Measurements from ENCODE around the gene AGO1.

The AGO1 gene

DNA sequence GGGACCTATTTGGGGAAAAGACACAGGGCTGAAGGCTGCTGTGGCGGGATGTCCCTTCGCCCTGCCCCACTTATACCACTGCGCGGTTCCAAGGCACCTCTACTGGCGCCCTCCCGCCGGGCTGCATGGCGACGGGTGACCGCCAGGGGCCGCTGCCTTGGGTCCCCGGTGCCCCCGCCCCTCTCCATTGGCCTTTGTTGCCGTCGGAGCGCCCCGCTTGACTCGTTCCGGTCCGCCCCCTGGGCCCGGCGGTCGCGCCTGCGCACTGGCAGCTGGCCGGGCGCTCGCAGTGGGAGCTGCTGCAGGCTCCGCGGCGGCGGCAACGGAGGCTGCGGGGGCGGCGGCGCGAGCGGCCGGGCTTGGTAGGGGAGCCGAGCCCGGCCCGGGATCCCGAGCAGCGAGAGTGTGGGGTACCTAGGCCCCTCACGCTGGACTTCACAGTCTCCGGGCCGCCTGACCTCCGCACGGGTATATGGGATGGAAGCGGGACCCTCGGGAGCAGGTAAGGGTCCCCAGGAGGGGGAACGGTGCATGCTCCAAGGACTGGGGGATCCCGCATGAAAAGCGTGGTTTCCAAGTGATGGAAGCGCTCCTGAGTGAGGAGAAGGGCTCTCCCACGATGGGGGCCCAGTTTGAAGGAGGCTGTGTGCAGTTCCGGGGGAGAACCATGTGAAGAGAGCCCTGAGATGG is at the start of gene AGO1:
AGO1 (plus strand) TSS at position 265 of the 690 bp plus-strand sequence; CDS start at position 478, 213 bp downstream.
- H3K27ac Mint-ChIP-seq = peak within 1 kb of the TSS; percentile 97
- H3K27me3 Mint-ChIP-seq = no peaks in the 10 kb centered on the region
- ATAC-seq = peak; percentile 94
- peaks cover 47% of the 10 kb centered on the region for H3K4me1 Mint-ChIP-seq
- peak within 1 kb of the TSS; percentile 100 for H3K4me3 Mint-ChIP-seq
- H3K9me3 Mint-ChIP-seq = no peaks in the 10 kb centered on the region
- no peaks in the 10 kb centered on the region for H3K36me3 Mint-ChIP-seq

DNA sequence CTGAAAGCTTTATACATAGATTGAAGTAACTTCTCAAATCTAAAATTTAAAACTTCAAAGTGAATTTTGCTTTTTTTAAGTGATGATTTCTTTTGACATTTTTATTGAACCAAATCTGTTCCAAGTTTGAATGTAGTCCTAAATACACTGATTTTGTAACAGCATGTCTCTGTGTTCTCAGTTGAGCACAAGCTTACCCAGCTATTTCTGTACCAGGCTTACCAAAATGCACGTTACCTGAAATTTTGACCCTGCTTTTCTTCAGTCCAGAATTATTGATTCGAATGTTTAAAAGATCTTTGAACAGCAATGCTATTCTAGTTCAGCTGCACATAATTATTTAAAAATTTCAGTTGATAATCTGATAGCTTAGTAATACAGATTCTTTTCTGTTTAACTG is 49.6 kb upstream of the AGO1 start:
- no peaks in the 10 kb centered on the region for H3K27me3 Mint-ChIP-seq
- ATAC-seq = no peak
- H3K4me3 Mint-ChIP-seq = no peak overlapping the region
- H3K36me3 Mint-ChIP-seq = peaks cover 63% of the 10 kb centered on the region
- H3K9me3 Mint-ChIP-seq = no peaks in the 10 kb centered on the region
- no peaks in the 10 kb centered on the region for H3K4me1 Mint-ChIP-seq
- no peak overlapping the region for H3K27ac Mint-ChIP-seq

DNA sequence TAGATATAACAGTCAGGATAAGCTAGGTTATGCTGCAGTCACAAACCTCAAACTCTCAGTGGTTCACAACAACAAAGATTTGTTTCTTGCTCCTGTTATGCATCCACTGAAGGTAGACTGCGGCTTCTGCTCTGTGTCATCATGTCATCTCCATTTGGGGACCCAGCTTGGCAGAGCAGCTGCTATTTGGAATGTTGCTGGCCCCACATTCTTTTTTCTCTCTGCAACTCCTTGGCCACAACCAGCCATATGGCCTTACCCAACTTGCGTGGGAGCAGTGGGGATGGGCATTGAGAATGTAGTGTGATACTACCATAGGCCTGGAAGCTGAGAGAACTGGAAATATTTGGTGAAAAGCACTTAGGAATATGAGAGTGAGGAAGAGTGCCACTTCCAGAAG is 48.8 kb upstream of the AGO1 start:
- Mint-ChIP-seq H3K9me3 (no peaks in the 10 kb centered on the region), H3K27ac (no peak overlapping the region), H3K4me1 (no peaks in the 10 kb centered on the region), H3K36me3 (peaks cover 68% of the 10 kb centered on the region), H3K4me3 (no peak overlapping the region), H3K27me3 (no peaks in the 10 kb centered on the region)
- no peak for ATAC-seq

DNA sequence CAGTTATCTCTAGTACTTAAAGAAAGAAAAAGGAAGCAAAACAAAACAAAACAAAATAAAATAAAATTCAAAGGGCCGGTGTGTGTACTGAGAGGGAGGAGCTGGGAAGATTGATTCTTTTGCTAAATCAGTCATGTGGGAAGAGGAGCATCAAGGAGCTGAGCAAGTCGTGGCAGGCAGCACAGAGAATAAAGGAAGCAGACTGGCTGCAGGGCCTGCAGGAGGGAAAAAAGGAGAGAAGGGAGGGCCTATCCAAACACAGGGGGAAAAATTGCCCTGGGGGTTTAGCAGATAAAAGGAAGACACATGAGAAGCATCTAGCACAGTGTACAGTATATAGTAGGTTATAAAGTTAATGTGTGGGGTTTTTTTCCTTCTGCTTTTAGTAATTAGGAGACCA is 47.6 kb upstream of the AGO1 start:
- ATAC-seq = no peak
- Mint-ChIP-seq H3K4me3 (no peak overlapping the region), H3K27ac (peak overlapping the region; percentile 8), H3K27me3 (no peaks in the 10 kb centered on the region), H3K9me3 (no peaks in the 10 kb centered on the region), H3K4me1 (no peaks in the 10 kb centered on the region), H3K36me3 (peaks cover 68% of the 10 kb centered on the region)

GRCh38 chr1:35836734-35837133 is 46.3 kb upstream of the AGO1 start:
- H3K9me3 Mint-ChIP-seq = no peaks in the 10 kb centered on the region
- no peaks in the 10 kb centered on the region for H3K27me3 Mint-ChIP-seq
- H3K27ac Mint-ChIP-seq = no peak overlapping the region
- H3K4me3 Mint-ChIP-seq = no peak overlapping the region
- H3K4me1 Mint-ChIP-seq = no peaks in the 10 kb centered on the region
- no peak for ATAC-seq
- peaks cover 61% of the 10 kb centered on the region for H3K36me3 Mint-ChIP-seq

GRCh38 chr1:35838693-35839245 is 44.2 kb upstream of the AGO1 start:
- peaks cover 67% of the 10 kb centered on the region for H3K36me3 Mint-ChIP-seq
- H3K27me3 Mint-ChIP-seq = no peaks in the 10 kb centered on the region
- no peaks in the 10 kb centered on the region for H3K9me3 Mint-ChIP-seq
- no peak overlapping the region for H3K4me3 Mint-ChIP-seq
- no peak overlapping the region for H3K27ac Mint-ChIP-seq
- no peaks in the 10 kb centered on the region for H3K4me1 Mint-ChIP-seq
- no peak for ATAC-seq

DNA sequence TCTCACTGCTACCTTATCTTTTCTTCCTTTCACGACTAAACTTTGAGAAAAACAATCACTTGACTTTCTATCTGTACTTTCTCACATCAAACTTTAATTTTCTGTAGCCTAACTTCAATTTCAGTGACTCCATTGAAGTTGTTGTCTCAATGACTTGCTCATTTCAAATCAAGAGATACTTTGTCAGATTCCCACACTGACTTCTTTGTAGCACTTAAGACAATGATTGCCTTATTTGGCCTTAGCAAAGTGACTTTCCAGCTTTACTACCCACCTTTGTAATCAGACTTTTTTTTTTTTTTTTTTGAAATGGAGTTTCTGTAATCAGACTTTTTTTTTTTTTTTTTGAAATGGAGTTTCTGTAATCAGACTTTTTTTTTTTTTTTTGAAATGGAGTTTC is 38.2 kb upstream of the AGO1 start:
- peaks cover 34% of the 10 kb centered on the region for H3K36me3 Mint-ChIP-seq
- no peaks in the 10 kb centered on the region for H3K4me1 Mint-ChIP-seq
- H3K27me3 Mint-ChIP-seq = no peaks in the 10 kb centered on the region
- no peak for ATAC-seq
- no peak overlapping the region for H3K4me3 Mint-ChIP-seq
- no peak overlapping the region for H3K27ac Mint-ChIP-seq
- no peaks in the 10 kb centered on the region for H3K9me3 Mint-ChIP-seq

GRCh38 chr1:35845766-35846165 is 37.2 kb upstream of the AGO1 start:
- no peaks in the 10 kb centered on the region for H3K27me3 Mint-ChIP-seq
- no peak for ATAC-seq
- H3K36me3 Mint-ChIP-seq = peaks cover 41% of the 10 kb centered on the region
- no peak overlapping the region for H3K4me3 Mint-ChIP-seq
- H3K9me3 Mint-ChIP-seq = no peaks in the 10 kb centered on the region
- no peak overlapping the region for H3K27ac Mint-ChIP-seq
- no peaks in the 10 kb centered on the region for H3K4me1 Mint-ChIP-seq

DNA sequence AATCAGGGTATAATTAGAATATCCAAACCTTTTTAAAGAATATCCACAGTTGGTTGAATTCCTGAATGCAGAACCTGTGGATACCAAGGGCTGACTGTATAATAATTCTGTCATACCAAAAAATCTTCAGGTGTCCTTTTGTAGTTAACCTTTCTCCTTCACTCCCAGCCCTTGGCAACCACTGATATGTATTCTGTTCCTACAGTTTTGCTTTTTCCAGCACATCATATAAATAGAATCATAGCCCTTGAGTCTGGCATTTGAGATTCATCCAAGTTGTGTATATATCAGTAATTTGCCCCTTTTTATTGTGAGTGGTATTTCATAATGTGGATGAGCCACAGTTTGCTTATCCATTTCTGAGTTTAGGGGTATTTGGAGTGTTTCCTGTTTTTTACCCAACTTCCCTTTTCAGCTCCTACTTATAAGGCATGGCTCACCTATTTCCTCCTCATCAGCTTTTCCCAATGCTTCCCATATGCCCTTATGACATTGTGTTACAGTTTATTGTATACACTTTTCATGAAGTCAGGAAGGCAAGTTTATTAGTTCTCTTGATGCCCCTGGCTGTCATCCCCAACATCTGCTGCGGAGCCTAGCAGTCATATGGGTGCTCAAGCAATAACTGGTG is 35.0 kb upstream of the AGO1 start:
- Mint-ChIP-seq H3K27ac (no peak overlapping the region), H3K27me3 (no peaks in the 10 kb centered on the region)

DNA sequence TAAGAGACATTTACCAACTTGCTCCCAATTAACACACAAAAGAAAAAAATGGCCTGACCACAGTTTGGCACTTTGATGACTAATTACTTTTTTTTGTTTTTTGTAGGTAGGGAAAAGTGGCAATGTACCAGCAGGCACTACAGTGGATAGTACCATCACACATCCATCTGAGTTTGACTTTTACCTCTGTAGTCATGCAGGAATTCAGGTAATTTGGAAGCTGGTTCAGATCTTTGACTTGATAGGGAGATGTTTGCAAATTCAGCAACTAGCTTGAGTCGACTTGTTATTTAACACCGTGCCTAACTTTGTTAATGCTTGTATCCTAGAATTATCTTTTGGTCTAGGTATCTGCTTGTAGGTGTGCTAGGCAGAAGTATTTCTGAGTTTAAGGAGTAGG is 33.0 kb upstream of the AGO1 start:
- Mint-ChIP-seq H3K4me1 (no peaks in the 10 kb centered on the region), H3K9me3 (no peaks in the 10 kb centered on the region), H3K27ac (no peak overlapping the region), H3K27me3 (no peaks in the 10 kb centered on the region), H3K4me3 (no peak overlapping the region), H3K36me3 (peaks cover 43% of the 10 kb centered on the region)
- ATAC-seq = no peak

More for the DNA sequence above, 35.0 kb upstream of the AGO1 start:
- ATAC-seq = no peak
- Mint-ChIP-seq H3K36me3 (peaks cover 41% of the 10 kb centered on the region), H3K9me3 (no peaks in the 10 kb centered on the region), H3K4me1 (no peaks in the 10 kb centered on the region), H3K4me3 (no peak overlapping the region)

DNA sequence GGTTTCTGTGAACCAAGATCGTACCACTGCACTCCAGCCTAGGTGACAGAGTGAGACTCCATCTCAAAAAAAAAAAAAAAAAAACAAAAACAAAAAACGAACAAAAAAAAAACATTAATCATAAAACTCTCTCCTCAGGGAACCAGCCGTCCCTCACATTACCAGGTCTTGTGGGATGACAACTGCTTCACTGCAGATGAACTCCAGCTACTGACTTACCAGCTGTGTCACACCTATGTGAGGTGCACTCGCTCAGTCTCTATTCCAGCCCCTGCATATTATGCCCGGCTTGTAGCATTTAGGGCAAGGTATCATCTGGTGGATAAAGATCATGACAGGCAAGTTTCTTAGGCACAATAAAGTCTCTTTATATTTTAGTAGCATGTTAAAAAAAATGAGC is 32.3 kb upstream of the AGO1 start:
- Mint-ChIP-seq H3K4me3 (no peak overlapping the region), H3K9me3 (no peaks in the 10 kb centered on the region), H3K27ac (no peak overlapping the region), H3K36me3 (peaks cover 45% of the 10 kb centered on the region), H3K4me1 (no peaks in the 10 kb centered on the region), H3K27me3 (no peaks in the 10 kb centered on the region)
- no peak for ATAC-seq

DNA sequence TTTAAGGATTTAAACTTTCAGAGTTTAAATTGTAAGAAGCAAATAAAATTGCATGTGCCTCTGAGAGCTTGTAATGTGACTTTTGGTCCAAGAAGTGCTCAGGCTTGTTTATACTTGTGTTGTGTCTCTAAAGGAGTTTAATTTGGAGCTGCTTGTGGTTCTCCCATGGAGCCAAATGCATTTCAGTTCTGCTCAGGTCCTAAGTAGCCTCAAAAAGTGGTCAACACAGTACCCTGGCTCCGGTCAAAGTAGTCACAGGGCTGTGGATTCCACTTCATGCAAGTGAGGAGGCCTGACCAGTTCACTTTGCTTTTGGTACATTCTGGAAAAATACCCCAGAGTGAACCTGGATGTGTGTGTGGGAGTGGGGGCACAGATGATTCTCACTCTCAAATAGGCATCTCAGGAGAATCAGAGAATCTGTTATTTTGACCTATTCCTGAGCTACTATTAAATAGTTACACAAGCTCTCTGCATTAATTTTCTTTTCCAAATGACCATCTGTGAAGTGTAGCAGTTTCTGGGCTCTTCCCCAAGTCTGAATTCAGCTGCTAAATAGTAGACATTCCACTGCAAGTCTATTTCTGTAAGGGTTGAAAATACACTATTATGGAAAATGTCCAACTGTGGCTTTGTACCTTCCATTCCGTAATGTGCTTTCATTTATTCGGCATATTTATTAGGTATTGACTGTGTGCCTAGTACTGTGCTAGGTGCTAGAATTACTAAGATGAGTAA is 31.7 kb upstream of the AGO1 start:
- Mint-ChIP-seq H3K9me3 (no peaks in the 10 kb centered on the region), H3K36me3 (peaks cover 48% of the 10 kb centered on the region), H3K27ac (no peak overlapping the region), H3K4me1 (no peaks in the 10 kb centered on the region), H3K27me3 (no peaks in the 10 kb centered on the region), H3K4me3 (no peak overlapping the region)
- no peak for ATAC-seq

- no peak overlapping the region for H3K27ac Mint-ChIP-seq
- no peak for ATAC-seq
- H3K36me3 Mint-ChIP-seq = peaks cover 48% of the 10 kb centered on the region
- no peaks in the 10 kb centered on the region for H3K9me3 Mint-ChIP-seq
- no peak overlapping the region for H3K4me3 Mint-ChIP-seq
- no peaks in the 10 kb centered on the region for H3K27me3 Mint-ChIP-seq
- H3K4me1 Mint-ChIP-seq = no peaks in the 10 kb centered on the region
These were observed 30.8 kb upstream of the AGO1 start for GRCh38 chr1:35852241-35852640.

- Mint-ChIP-seq H3K27ac (no peak overlapping the region), H3K4me1 (no peaks in the 10 kb centered on the region), H3K4me3 (no peak overlapping the region), H3K27me3 (no peaks in the 10 kb centered on the region), H3K9me3 (no peaks in the 10 kb centered on the region), H3K36me3 (peaks cover 47% of the 10 kb centered on the region)
- no peak for ATAC-seq
These were observed 27.9 kb upstream of the AGO1 start for GRCh38 chr1:35854989-35855700.

DNA sequence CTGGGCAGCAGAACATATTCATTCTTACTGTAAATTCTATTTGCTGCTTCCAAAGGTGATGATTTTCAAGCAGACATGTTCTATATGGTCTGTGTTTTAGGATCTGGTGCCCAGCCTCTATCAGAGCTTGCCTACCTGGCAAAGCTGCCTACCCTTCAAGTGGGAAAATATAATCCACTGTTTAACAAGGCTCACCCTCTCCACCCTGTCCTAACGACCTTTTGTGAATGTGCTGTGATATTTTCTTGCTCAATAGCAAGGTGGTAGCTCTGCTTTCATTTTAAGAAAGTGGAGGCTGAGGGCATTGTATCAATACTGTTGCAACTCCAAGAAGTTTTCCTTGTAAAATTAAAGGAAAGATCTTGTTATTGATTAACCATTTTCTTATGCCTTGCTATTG is 26.0 kb upstream of the AGO1 start:
- H3K27ac Mint-ChIP-seq = no peak overlapping the region
- H3K4me1 Mint-ChIP-seq = no peaks in the 10 kb centered on the region
- H3K27me3 Mint-ChIP-seq = no peaks in the 10 kb centered on the region
- H3K4me3 Mint-ChIP-seq = no peak overlapping the region
- no peaks in the 10 kb centered on the region for H3K9me3 Mint-ChIP-seq
- no peak for ATAC-seq
- peaks cover 32% of the 10 kb centered on the region for H3K36me3 Mint-ChIP-seq

Measured in stimulated activated memory B cell treated with anti-CD40 and anti-IgM and Interleukin-4, amounts not matched to agents 10 μg/mL and 1 μg/mL and 100 μg/mL, for 72 hours (primary cell).